ENCODE measurements around the gene TCOF1.

The TCOF1 gene

DNA sequence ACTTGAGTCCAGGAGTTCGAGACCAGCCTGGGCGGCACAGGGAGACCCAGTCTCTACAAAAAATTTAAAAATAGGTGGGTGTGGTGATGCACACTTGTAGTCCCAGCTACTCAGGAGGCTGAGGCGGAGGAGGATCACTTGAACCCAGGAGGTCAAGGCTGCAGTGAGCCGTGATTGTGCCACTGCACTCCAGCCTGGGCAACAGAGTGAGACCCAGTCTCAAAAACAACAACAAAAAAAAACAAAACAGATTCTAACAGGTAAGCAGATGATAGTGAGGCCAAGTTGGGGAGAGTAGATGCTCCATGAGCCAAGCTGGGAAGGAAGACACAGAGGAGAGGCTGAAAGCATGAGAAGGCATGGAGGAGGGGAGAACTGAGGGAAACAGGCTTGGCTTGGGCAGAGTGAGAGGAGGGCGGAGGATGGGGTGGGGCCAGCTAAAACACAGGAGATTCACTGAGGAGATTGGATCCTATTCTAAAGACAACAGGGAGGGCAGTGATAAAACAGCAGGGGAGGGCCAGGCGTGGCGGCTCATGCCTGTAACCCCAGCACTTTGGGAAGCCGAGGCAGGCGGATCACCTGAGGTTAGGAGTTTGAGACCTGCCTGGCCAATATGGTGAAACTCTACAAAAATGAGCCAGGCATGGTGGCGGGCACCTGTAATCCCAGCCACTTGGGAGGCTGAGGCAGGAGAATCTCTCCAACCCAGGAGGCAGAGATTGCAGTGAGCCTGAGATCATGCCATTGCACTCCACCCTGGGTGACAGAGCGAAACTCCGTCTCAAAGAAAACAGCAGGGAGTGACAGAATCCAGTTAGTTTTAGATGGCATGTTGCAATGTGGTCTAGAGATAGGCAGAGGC, 83.7 kb downstream of the TCOF1 start:
- Histone ChIP-seq H3K27me3 (ENCODE audit: control insufficient read depth in 3 of 3, insufficient read depth in 3 of 3, low read depth in 1 of 3, low read length in 3 of 3) (no peaks in the 10 kb centered on the region), H3K4me2 (ENCODE audit: insufficient read depth, low read length, poor library complexity, severe bottlenecking) (no peak overlapping the region), H2BK120ac (ENCODE audit: low read depth, low read length) (no peak overlapping the region), H2BK12ac (ENCODE audit: low read length) (no peak overlapping the region), H3K27ac (replicated peaks; ENCODE audit: low read length) (no peak overlapping the region), H3K9ac (ENCODE audit: low read depth, low read length, poor library complexity) (no peak overlapping the region), H3K36me3 (replicated peaks in 1 of 2; ENCODE audit: control insufficient read depth in 2 of 2, insufficient read depth in 2 of 2, low read length in 2 of 2) (peaks cover 29 to 38% of the 10 kb centered on the region in 2 donors), H3K14ac (ENCODE audit: low read length) (no peak overlapping the region), H3K23ac (ENCODE audit: low read depth, low read length, poor library complexity) (no peak overlapping the region), H3K18ac (ENCODE audit: low read length) (no peak overlapping the region), H2AFZ (ENCODE audit: low read length) (no peak overlapping the region), H4K8ac (ENCODE audit: low read depth, low read length) (no peak overlapping the region), H2AK5ac (ENCODE audit: low read depth, low read length) (no peak overlapping the region), H3K4me3 (ENCODE audit: low read length in 2 of 2) (no peak overlapping the region), H3K9me3 (replicated peaks in 1 of 2; ENCODE audit: control insufficient read depth in 2 of 2, insufficient read depth in 1 of 2, low read depth in 1 of 2, low read length in 2 of 2) (no peaks in the 10 kb centered on the region), H3K4me1 (ENCODE audit: control insufficient read depth in 2 of 2, insufficient read depth in 1 of 2, low read depth in 1 of 2, low read length in 2 of 2) (no peaks in the 10 kb centered on the region), H2BK15ac (ENCODE audit: low read length) (no peak overlapping the region), H2BK5ac (ENCODE audit: low read length) (no peak overlapping the region), H3K4ac (ENCODE audit: low read length) (no peak overlapping the region), H3K79me1 (ENCODE audit: low read depth, low read length) (no peaks in the 10 kb centered on the region), H4K91ac (ENCODE audit: low read depth, low read length, poor library complexity) (no peak overlapping the region)
- no peak for DNase-seq (ENCODE audit: low spot score)
- no CpG with 5 or more reads among the region's 12 CpGs for WGBS, 2 donors (ENCODE audit: extremely low coverage in 2 of 2, insufficient read length in 2 of 2, insufficient replicate concordance in 1 of 2)

DNA sequence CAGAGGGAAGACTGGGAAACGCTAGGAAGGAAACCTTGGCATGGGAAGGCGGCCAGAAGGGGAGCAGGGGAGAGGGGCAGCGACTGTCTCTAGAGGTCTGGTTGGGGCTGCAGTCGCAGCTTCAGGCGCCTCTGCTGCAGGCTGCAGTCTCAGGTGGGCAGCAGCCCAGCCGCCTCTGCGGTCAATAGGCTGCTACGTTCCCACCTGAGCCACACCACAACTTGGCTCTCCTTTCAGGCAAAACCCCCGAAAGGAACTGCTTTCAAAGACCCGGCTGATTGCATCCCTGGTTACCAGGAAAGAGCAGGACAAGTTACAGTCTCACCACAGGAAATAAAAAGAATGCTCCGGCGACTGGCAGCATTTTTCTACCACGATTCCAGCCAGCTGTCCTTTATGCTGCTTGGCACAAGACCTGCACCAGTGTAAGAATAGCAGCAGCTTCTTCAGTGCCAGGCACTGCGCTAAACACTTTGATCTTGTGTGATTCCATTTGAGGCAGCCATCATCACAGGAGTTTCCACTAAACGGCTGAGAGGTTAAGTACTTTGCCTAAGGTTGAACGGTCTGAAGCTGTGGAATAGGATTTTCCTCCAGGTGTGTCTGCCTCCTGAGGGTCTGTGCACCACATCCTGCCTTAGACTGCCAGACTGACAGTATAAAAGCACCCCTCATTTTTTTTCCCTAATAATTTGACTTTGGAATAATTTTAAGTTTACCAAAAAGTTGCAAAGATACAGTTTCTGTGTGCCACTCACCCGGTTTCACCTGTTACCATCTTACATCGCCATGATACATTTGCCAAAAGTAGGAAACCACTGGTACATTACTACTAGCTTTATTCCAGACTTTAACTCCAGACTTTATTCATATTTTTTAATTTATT, 84.6 kb downstream of the TCOF1 start:
- Histone ChIP-seq H3K18ac (ENCODE audit: low read length) (no peak overlapping the region), H3K79me1 (ENCODE audit: low read depth, low read length) (peaks cover 5% of the 10 kb centered on the region), H3K14ac (ENCODE audit: low read length) (no peak overlapping the region), H3K9me3 (replicated peaks in 1 of 2; ENCODE audit: control insufficient read depth in 2 of 2, insufficient read depth in 1 of 2, low read depth in 1 of 2, low read length in 2 of 2) (peaks cover 0 to 1% of the 10 kb centered on the region in 2 donors), H2BK120ac (ENCODE audit: low read depth, low read length) (no peak overlapping the region), H4K91ac (ENCODE audit: low read depth, low read length, poor library complexity) (no peak overlapping the region), H3K36me3 (replicated peaks in 1 of 2; ENCODE audit: control insufficient read depth in 2 of 2, insufficient read depth in 2 of 2, low read length in 2 of 2) (peaks cover 38 to 47% of the 10 kb centered on the region in 2 donors), H2AK5ac (ENCODE audit: low read depth, low read length) (no peak overlapping the region), H3K4me2 (ENCODE audit: insufficient read depth, low read length, poor library complexity, severe bottlenecking) (no peak overlapping the region), H3K27me3 (ENCODE audit: control insufficient read depth in 3 of 3, insufficient read depth in 3 of 3, low read depth in 1 of 3, low read length in 3 of 3) (no peaks in the 10 kb centered on the region), H3K23ac (ENCODE audit: low read depth, low read length, poor library complexity) (no peak overlapping the region), H2BK15ac (ENCODE audit: low read length) (no peak overlapping the region), H3K4ac (ENCODE audit: low read length) (no peak overlapping the region), H3K4me3 (ENCODE audit: low read length in 2 of 2) (no peak overlapping the region), H2BK12ac (ENCODE audit: low read length) (no peak overlapping the region), H2BK5ac (ENCODE audit: low read length) (no peak overlapping the region), H3K4me1 (ENCODE audit: control insufficient read depth in 2 of 2, insufficient read depth in 1 of 2, low read depth in 1 of 2, low read length in 2 of 2) (peaks cover 0 to 3% of the 10 kb centered on the region in 2 donors), H3K9ac (ENCODE audit: low read depth, low read length, poor library complexity) (no peak overlapping the region), H2AFZ (ENCODE audit: low read length) (no peak overlapping the region), H3K27ac (replicated peaks; ENCODE audit: low read length) (no peak overlapping the region), H4K8ac (ENCODE audit: low read depth, low read length) (no peak overlapping the region)
- WGBS, 2 donors (ENCODE audit: extremely low coverage in 2 of 2, insufficient read length in 2 of 2, insufficient replicate concordance in 1 of 2), result no CpG with 5 or more reads among the region's 18 CpGs
- DNase-seq (ENCODE audit: low spot score), result no peak

DNA sequence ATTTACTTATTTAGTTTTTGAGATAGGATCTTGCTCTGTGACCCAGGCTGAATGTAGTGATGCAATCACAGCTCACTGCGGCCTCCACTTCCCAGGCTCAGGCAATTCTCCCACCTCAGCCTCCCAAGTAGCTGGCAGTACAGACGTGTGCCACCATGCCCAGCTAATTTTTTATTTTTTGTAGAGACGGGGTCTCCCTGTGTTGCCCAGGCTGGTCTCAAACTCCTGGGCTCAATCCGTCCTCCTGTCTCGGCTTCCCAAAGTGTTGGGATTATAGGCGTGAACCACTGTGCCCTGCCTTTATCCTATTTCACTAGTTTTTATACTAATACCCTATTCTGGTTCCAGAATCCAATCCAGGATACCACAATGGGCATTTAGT, 85.2 kb downstream of the TCOF1 start:
- Histone ChIP-seq H3K36me3 (replicated peaks in 1 of 2; ENCODE audit: control insufficient read depth in 2 of 2, insufficient read depth in 2 of 2, low read length in 2 of 2) (peaks cover 44 to 53% of the 10 kb centered on the region in 2 donors), H3K14ac (ENCODE audit: low read length) (no peak overlapping the region), H3K79me1 (ENCODE audit: low read depth, low read length) (peaks cover 6% of the 10 kb centered on the region), H3K23ac (ENCODE audit: low read depth, low read length, poor library complexity) (no peak overlapping the region), H3K18ac (ENCODE audit: low read length) (no peak overlapping the region), H2AK5ac (ENCODE audit: low read depth, low read length) (no peak overlapping the region), H2BK120ac (ENCODE audit: low read depth, low read length) (no peak overlapping the region), H2AFZ (ENCODE audit: low read length) (no peak overlapping the region), H4K8ac (ENCODE audit: low read depth, low read length) (no peak overlapping the region), H3K4ac (ENCODE audit: low read length) (no peak overlapping the region), H3K27me3 (ENCODE audit: control insufficient read depth in 3 of 3, insufficient read depth in 3 of 3, low read depth in 1 of 3, low read length in 3 of 3) (no peaks in the 10 kb centered on the region), H2BK12ac (ENCODE audit: low read length) (no peak overlapping the region), H3K4me1 (ENCODE audit: control insufficient read depth in 2 of 2, insufficient read depth in 1 of 2, low read depth in 1 of 2, low read length in 2 of 2) (peaks cover 0 to 3% of the 10 kb centered on the region in 2 donors), H3K9ac (ENCODE audit: low read depth, low read length, poor library complexity) (no peak overlapping the region), H3K4me2 (ENCODE audit: insufficient read depth, low read length, poor library complexity, severe bottlenecking) (no peak overlapping the region), H3K27ac (replicated peaks; ENCODE audit: low read length) (no peak overlapping the region), H4K91ac (ENCODE audit: low read depth, low read length, poor library complexity) (no peak overlapping the region), H2BK15ac (ENCODE audit: low read length) (no peak overlapping the region), H3K9me3 (replicated peaks in 1 of 2; ENCODE audit: control insufficient read depth in 2 of 2, insufficient read depth in 1 of 2, low read depth in 1 of 2, low read length in 2 of 2) (peaks cover 0 to 1% of the 10 kb centered on the region in 2 donors), H2BK5ac (ENCODE audit: low read length) (no peak overlapping the region), H3K4me3 (ENCODE audit: low read length in 2 of 2) (no peak overlapping the region)
- no peak for DNase-seq (ENCODE audit: low spot score)
- WGBS, 2 donors (ENCODE audit: extremely low coverage in 2 of 2, insufficient read length in 2 of 2, insufficient replicate concordance in 1 of 2), result no CpG with 5 or more reads among the region's 6 CpGs
